Keratinocyte (primary cell): ENCODE data around the gene BCAS3. TPM values are rescaled to one million over a fixed set of nuclear protein-coding genes. Genes with fewer than 3 reads are reported as not detected.
"Not testable (repeated sequence)": the region's sequence is repeated elsewhere in the genome, so short reads cannot be mapped to it uniquely, and the experiment has no call there.

Experiments used
- DNase-seq: peaks from one replicate; pipeline ENCODE4 v3.0.0-alpha.2; 2011; ENCODE audit warnings: low read depth, missing footprints, low spot score
- FAIRE-seq: peaks from 2 replicates; lab custom pipeline; 2011; peaks lifted over from hg19 to GRCh38; lab: Jason Lieb, UNC
- H2AFZ ChIP-seq: 2 replicates; pipeline ENCODE4 v1.6.0; 2012; ENCODE audit warnings: low read length, control low read depth, inconsistent platforms; ENCODE audit not compliant: control insufficient read depth
- H3K27ac ChIP-seq: 2 replicates; pipeline ENCODE4 v1.5.1; 2011; ENCODE audit warnings: low read length; ENCODE audit not compliant: control insufficient read depth, insufficient read depth
- H3K27me3 ChIP-seq: 3 replicates; pipeline ENCODE4 v1.6.0; 2011; ENCODE audit warnings: low read length; ENCODE audit not compliant: control insufficient read depth, insufficient read depth; ENCODE audit errors: extremely low read depth
- H3K36me3 ChIP-seq, 2 experiments: 2 replicates in 1 of 2; 3 replicates in 1 of 2; pipeline ENCODE4 v1.5.1; 2011; ENCODE audit warnings: low read length in 2 of 2, mild to moderate bottlenecking in 1 of 2; ENCODE audit not compliant: control insufficient read depth in 2 of 2, insufficient read depth in 2 of 2; ENCODE audit errors: extremely low read depth in 1 of 2
- H3K4me1 ChIP-seq: 3 replicates; pipeline ENCODE4 v1.5.1; 2011; ENCODE audit warnings: low read length; ENCODE audit not compliant: control insufficient read depth, insufficient read depth; ENCODE audit errors: extremely low read depth
- H3K4me2 ChIP-seq: 3 replicates; pipeline ENCODE4 v1.6.0; 2011; ENCODE audit warnings: low read depth, low read length; ENCODE audit not compliant: control insufficient read depth, insufficient read depth; ENCODE audit errors: extremely low read depth
- H3K4me3 ChIP-seq, 3 experiments: fragments of 200-600 bp in 1 of 3; sonication (generic) in 1 of 3; 2 replicates in 2 of 3; 3 replicates in 1 of 3; pipeline ENCODE4 v1.5.1; 2011 to 2016; ENCODE audit warnings: low read length in 3 of 3, mild to moderate bottlenecking in 3 of 3, control low read depth in 2 of 3, inconsistent platforms in 1 of 3, low read depth in 1 of 3, mixed read lengths in 1 of 3, mixed run types in 1 of 3, moderate library complexity in 1 of 3; ENCODE audit not compliant: control insufficient read depth in 2 of 3, insufficient read depth in 2 of 3; ENCODE audit errors: extremely low read depth in 1 of 3
- H3K79me2 ChIP-seq: 2 replicates; pipeline ENCODE4 v1.6.0; 2012; ENCODE audit warnings: low read length; ENCODE audit not compliant: control insufficient read depth, insufficient read depth
- H3K9ac ChIP-seq: 3 replicates; pipeline ENCODE4 v1.6.0; 2011; ENCODE audit warnings: low read length; ENCODE audit not compliant: control insufficient read depth, insufficient read depth; ENCODE audit errors: extremely low read depth
- H3K9me1 ChIP-seq: 3 replicates; pipeline ENCODE4 v1.6.0; 2011; ENCODE audit warnings: low read length; ENCODE audit not compliant: control insufficient read depth, insufficient read depth; ENCODE audit errors: extremely low read depth
- H3K9me3 ChIP-seq: 2 replicates; pipeline ENCODE4 v1.5.1; 2012; ENCODE audit warnings: low read depth, low read length; ENCODE audit not compliant: control insufficient read depth
- H4K20me1 ChIP-seq: 3 replicates; pipeline ENCODE4 v1.6.0; 2011; ENCODE audit warnings: low read length; ENCODE audit not compliant: control insufficient read depth, insufficient read depth; ENCODE audit errors: extremely low read depth
- CTCF ChIP-seq, 3 experiments: IDR thresholded peaks in 1 of 3; conservative IDR thresholded peaks in 1 of 3; optimal IDR thresholded peaks in 1 of 3; 2 replicates in 2 of 3; 3 replicates in 1 of 3; pipeline versions ENCODE3 to v1.5.1; 2011; ENCODE audit warnings: low read length in 3 of 3, mild to moderate bottlenecking in 3 of 3, moderate library complexity in 2 of 3, control low read depth in 1 of 3, inconsistent platforms in 1 of 3; ENCODE audit not compliant: insufficient read depth in 2 of 3; ENCODE audit errors: extremely low read depth in 1 of 3
- EZH2 ChIP-seq: IDR thresholded peaks from one replicate; pipeline ENCODE4 v1.6.1; 2012; ENCODE audit warnings: inconsistent platforms, mild to moderate bottlenecking, low read length, moderate library complexity
- dilution Hi-C: fragments of 300-500 bp; cut with MboI; formaldehyde crosslinking; loops from one replicate; pipeline ENCODE4 v1.7.0; 2020; ENCODE audit warnings: low sequenced_read_pairs; ENCODE audit not compliant: extremely low pct_ligation_motif_present
- polyA plus RNA-seq, 5 experiments: library from polyadenylated mRNA; depleted of rRNA in 3 of 5; stranded (reverse) in 3 of 5; stranded (forward) in 1 of 5; unstranded in 1 of 5; fragments of >200 nt; gene quantifications; 1 replicate in 1 of 5; 2 replicates in 3 of 5; 3 replicates in 1 of 5; pipeline versions ENCODE4 v1.2.1 to v1.2.3, GENCODE V29; 2011 to 2012; ENCODE audit warnings: missing spikeins in 2 of 5, low read depth in 1 of 5, low replicate concordance in 1 of 5

Gene BCAS3
- polyA plus RNA-seq, 1 donor (not counting 4 experiments of a cell fraction or from before 2014, with no cell fraction given): 11.8 TPM

DNA sequence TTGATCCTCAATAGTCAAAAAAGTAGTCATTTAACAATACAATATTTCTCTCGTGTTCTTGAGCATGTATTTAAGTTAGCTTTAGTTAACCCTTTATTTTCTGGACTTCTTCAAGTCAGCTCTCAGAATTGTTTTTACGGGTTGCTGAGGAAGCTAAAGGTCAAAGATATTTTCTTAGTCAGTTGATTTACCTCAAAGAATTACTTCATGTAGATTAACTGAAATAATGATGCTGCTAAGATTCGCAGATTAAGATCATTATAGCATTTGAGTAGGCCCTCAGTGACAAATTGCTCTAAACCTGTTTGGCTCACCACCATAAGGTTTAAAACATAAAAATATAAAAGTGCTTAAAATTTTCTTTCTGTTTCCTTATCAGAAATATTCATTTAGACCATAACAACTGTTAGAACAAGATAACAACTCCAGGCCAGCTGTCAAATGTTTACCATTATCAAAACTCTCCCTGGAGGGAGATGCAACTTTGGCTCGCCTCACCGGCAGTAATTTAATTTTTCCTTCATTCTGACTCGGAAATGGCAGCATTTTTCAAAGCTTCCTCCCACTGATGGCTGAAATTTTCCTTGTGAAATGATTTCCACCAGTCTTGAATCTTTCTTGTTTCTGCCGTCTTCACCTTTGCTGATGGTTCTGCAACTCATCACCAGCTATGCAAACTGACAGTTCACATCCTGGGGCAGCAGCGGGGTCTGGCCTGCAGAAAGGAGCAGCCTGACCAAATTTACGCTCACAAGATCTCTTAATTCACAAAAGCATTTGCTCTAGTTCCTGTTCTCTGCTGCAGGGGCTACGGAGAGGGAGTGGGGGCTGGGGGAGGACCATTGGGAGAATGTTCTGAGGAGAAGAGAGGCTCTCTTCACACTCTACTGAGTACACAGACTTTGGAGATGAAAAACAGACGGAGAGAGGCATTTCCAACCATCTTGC, 467.2 kb downstream of the BCAS3 start:
- Histone ChIP-seq H3K9me3 (no peaks in the 10 kb centered on the region), H3K36me3 (no peaks in the 10 kb centered on the region), H2AFZ (no peak overlapping the region), H3K4me3 (no peak overlapping the region), H3K4me2 (no peak overlapping the region), H4K20me1 (no peaks in the 10 kb centered on the region), H3K27ac (no peak overlapping the region), H3K4me1 (no peaks in the 10 kb centered on the region), H3K79me2 (no peaks in the 10 kb centered on the region), H3K27me3 (no peaks in the 10 kb centered on the region), H3K9me1 (no peaks in the 10 kb centered on the region), H3K9ac (no peak overlapping the region)
- FAIRE-seq: no peak
- no peak for DNase-seq
- dilution Hi-C loops: no loop called here
- TF ChIP-seq EZH2 (no peak), CTCF (optimal IDR thresholded peaks at IDR 0.05 in 1 of 3, IDR thresholded peaks at IDR 0.05 in 1 of 3, conservative IDR thresholded peaks at IDR 0.05 in 1 of 3; ENCODE audit: extremely low read depth in 1 of 3, insufficient read depth in 2 of 3, low read length in 3 of 3) (no peak)

- H3K9me3 ChIP-seq, H3K4me1 ChIP-seq, H3K27me3 ChIP-seq, H3K4me3 ChIP-seq, H2AFZ ChIP-seq, FAIRE-seq, dilution Hi-C loops, H3K36me3 ChIP-seq, H3K9me1 ChIP-seq, H3K9ac ChIP-seq, DNase-seq, H3K4me2 ChIP-seq, H3K27ac ChIP-seq, H4K20me1 ChIP-seq, H3K79me2 ChIP-seq: not testable (repeated sequence)
Observed at GRCh38 chr17:61146833-61147232, 469.2 kb downstream of the BCAS3 start.
